Measurements from ENCODE around the gene ZNF541. TPM values are rescaled to one million over a fixed set of nuclear protein-coding genes. Genes with fewer than 3 reads are reported as not detected.

Gene ZNF541
- under 1 TPM in 1 of 2 donors, not detected in 1; 0.69 TPM for total RNA-seq

GRCh38 chr19:47573071-47574026 is at the start of gene ZNF541:
Gene ZNF541, minus strand, starts transcription at chr19:47573148. Its CDS starts 17,292 bp downstream, at chr19:47555856.

GRCh38 chr19:47608969-47609905 is 36.3 kb upstream of the ZNF541 start, which contains the start of gene BICRA:
Gene BICRA, plus strand, starts transcription at chr19:47609134. Its CDS starts 64,441 bp downstream, at chr19:47673575.

Small RNA genes within 50 kb of the gene (small RNA-seq; reads per million reads assigned to genes)
- 0 reads per million in 2 donors for gene RN7SL322P

Other genes with a start within 250 kb of the ZNF541 start
- not detected for gene C5AR2, start 241.0 kb downstream of the ZNF541 start, total RNA-seq
- 10 to 100 TPM; 11.0 to 15.3 TPM for gene DHX34, start 223.8 kb downstream of the ZNF541 start, total RNA-seq
- 10 to 100 TPM; 11.0 to 29.3 TPM for gene MEIS3, start 153.6 kb downstream of the ZNF541 start, total RNA-seq
- gene SLC8A2, start 101.3 kb downstream of the ZNF541 start, total RNA-seq: 1 to 10 TPM in 1 of 2 donors, under 1 TPM in 1; 0.33 to 1.0 TPM
- gene KPTN, start 88.9 kb downstream of the ZNF541 start, total RNA-seq: 1 to 10 TPM; 4.5 to 8.0 TPM
- 100 to 1,000 TPM; 269 to 270 TPM for gene NAPA, start 58.1 kb downstream of the ZNF541 start, total RNA-seq
- gene BICRA, start 36.0 kb upstream of the ZNF541 start, total RNA-seq: 10 to 100 TPM in 1 of 2 donors, 1 to 10 TPM in 1; 7.3 to 11.7 TPM
- 10 to 100 TPM; 14.5 to 18.3 TPM for gene EHD2, start 140.3 kb upstream of the ZNF541 start, total RNA-seq
- gene NOP53, start 172.4 kb upstream of the ZNF541 start, total RNA-seq: 10 to 100 TPM; 28.9 to 36.0 TPM
- 100 to 1,000 TPM; 130 to 193 TPM for gene SELENOW, start 205.6 kb upstream of the ZNF541 start, total RNA-seq
- not detected for gene TPRX1, start 231.4 kb upstream of the ZNF541 start, total RNA-seq
- not detected for gene CRX, start 248.8 kb upstream of the ZNF541 start, total RNA-seq

All from melanocyte of skin (primary cell).